Spleen (tissue), 7 donors: ENCODE data around the gene PSMF1.

ENCODE experiments used
- CTCF ChIP-seq, 11 experiments: fragments of 200-600 bp in 7 of 11; fragments of 450-650 bp in 4 of 11; sonication (generic) in 4 of 11; IDR thresholded peaks in 8 of 11; conservative IDR thresholded peaks in 3 of 11; 1 replicate in 7 of 11; 2 replicates in 4 of 11; pipeline versions ENCODE4 v1.4.0 to v1.8.0; 2016 to 2021; ENCODE audit warnings: antibody characterized with exemption in 11 of 11, inconsistent platforms in 4 of 11, mild to moderate bottlenecking in 1 of 11
- POLR2AphosphoS5 ChIP-seq, 3 donors: sonication (generic); formaldehyde crosslinking; IDR thresholded peaks; one replicate each; pipeline ENCODE4 v1.5.1; 2017; ENCODE audit warnings: antibody characterized with exemption in 3 of 3
- donor health status: DM: no; HTN: no; CAD: no; lungs with moderate emphysema.
- donor health status: DM: no; HTN: no; CAD: no.
- donor health status: DM: no; HTN: no; CAD: no.

GRCh38 chr20:1127840-1128239, 9.4 kb downstream of the PSMF1 start:
- TF ChIP-seq CTCF (IDR thresholded peaks at IDR 0.05 in 8 of 11, conservative IDR thresholded peaks at IDR 0.05 in 3 of 11) (no peak), POLR2AphosphoS5 (IDR thresholded peaks at IDR 0.05) (no peak)
